ENCODE data around the gene VWA8. TPM values are rescaled to one million over a fixed set of nuclear protein-coding genes. Genes with fewer than 3 reads are reported as not detected.

VWA8 gene
- total and polyA plus RNA-seq, 4 donors = 4.7 to 26.3 (median 11.9) TPM

- TF ChIP-seq, protein P1, sequence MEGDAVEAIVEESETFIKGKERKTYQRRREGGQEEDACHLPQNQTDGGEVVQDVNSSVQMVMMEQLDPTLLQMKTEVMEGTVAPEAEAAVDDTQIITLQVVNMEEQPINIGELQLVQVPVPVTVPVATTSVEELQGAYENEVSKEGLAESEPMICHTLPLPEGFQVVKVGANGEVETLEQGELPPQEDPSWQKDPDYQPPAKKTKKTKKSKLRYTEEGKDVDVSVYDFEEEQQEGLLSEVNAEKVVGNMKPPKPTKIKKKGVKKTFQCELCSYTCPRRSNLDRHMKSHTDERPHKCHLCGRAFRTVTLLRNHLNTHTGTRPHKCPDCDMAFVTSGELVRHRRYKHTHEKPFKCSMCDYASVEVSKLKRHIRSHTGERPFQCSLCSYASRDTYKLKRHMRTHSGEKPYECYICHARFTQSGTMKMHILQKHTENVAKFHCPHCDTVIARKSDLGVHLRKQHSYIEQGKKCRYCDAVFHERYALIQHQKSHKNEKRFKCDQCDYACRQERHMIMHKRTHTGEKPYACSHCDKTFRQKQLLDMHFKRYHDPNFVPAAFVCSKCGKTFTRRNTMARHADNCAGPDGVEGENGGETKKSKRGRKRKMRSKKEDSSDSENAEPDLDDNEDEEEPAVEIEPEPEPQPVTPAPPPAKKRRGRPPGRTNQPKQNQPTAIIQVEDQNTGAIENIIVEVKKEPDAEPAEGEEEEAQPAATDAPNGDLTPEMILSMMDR (IDR thresholded peaks at IDR 0.05; ENCODE audit: control extremely low read depth, extremely low read depth) = no peak
- H3K4me1 ChIP-seq (ENCODE audit: control insufficient read depth in 5 of 5, insufficient read depth in 5 of 5, low read length in 5 of 5) = peaks cover 14 to 85% (median 34%) of the 10 kb centered on the region in 5 donors
- no peaks in the 10 kb centered on the region for H3K9me3 ChIP-seq (ENCODE audit: control insufficient read depth in 4 of 4, insufficient read depth in 3 of 4, low read length in 3 of 4)
- 44 to 68% methylated on average over 4 of the region's 4 CpGs for WGBS, 2 donors
- H3K9ac ChIP-seq (ENCODE audit: insufficient read depth in 1 of 2, low read length in 2 of 2) = peak overlapping the region in 1 of 2 donors; percentile 24
- DNase-seq (peak; percentile 48 to 72 (median 52)), ATAC-seq (ENCODE audit: insufficient read depth, low FRiP score) (peak; percentile 77)
- H3K27ac ChIP-seq (ENCODE audit: low read depth in 1 of 2, low read length in 1 of 2) = peak overlapping the region; percentile 60 to 89
- peaks cover 0 to 3% (median 2%) of the 10 kb centered on the region in 4 donors for H3K36me3 ChIP-seq (ENCODE audit: control insufficient read depth in 4 of 4, insufficient read depth in 4 of 4, low read length in 4 of 4)
- no peaks in the 10 kb centered on the region for H3K27me3 ChIP-seq (ENCODE audit: control insufficient read depth in 3 of 3, insufficient read depth in 3 of 3, low read length in 2 of 3)
- no peak overlapping the region for H3K4me3 ChIP-seq
Measured at GRCh38 chr13:41610404-41610803, 350.5 kb downstream of the VWA8 start.

GRCh38 chr13:41609828-41610227 lies 351.1 kb downstream of the VWA8 start:
- no peak for ATAC-seq (ENCODE audit: insufficient read depth, low FRiP score)
- no peak overlapping the region for H3K4me3 ChIP-seq
- peak overlapping the region; percentile 60 to 78 for H3K27ac ChIP-seq (ENCODE audit: low read depth in 1 of 2, low read length in 1 of 2)
- TF ChIP-seq, protein P1 (IDR thresholded peaks at IDR 0.05; ENCODE audit: control extremely low read depth, extremely low read depth) = no peak
- H3K36me3 ChIP-seq (ENCODE audit: control insufficient read depth in 4 of 4, insufficient read depth in 4 of 4, low read length in 4 of 4) = peaks cover 0 to 6% (median 2%) of the 10 kb centered on the region in 4 donors
- no peaks in the 10 kb centered on the region for H3K9me3 ChIP-seq (ENCODE audit: control insufficient read depth in 4 of 4, insufficient read depth in 3 of 4, low read length in 3 of 4)
- H3K4me1 ChIP-seq (ENCODE audit: control insufficient read depth in 5 of 5, insufficient read depth in 5 of 5, low read length in 5 of 5) = peaks cover 13 to 79% (median 29%) of the 10 kb centered on the region in 5 donors
- DNase-seq = no peak
- no peaks in the 10 kb centered on the region for H3K27me3 ChIP-seq (ENCODE audit: control insufficient read depth in 3 of 3, insufficient read depth in 3 of 3, low read length in 2 of 3)
- no peak overlapping the region for H3K9ac ChIP-seq (ENCODE audit: insufficient read depth in 1 of 2, low read length in 2 of 2)
- 70 to 88% methylated on average over 4 of the region's 4 CpGs for WGBS, 2 donors

DNA sequence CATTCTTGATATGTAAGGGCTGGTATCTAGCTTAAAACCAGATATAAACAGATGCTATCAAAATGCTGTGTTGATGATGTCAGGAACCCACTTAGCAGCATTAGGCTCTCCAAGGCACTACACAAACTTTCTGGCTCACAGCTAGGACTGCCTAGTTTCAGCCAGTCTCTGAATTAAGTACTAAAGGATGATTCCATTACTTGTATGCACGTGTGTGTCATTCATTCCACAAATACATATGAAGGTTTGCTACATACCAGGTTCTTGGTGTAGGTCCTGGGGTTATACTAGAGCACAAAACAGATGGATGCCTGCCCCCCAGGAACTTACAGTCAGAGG lies 352.1 kb downstream of the VWA8 start:
- Histone ChIP-seq H3K27ac (ENCODE audit: low read depth in 1 of 2, low read length in 1 of 2) (peak overlapping the region in 1 of 2 donors; percentile 15), H3K36me3 (ENCODE audit: control insufficient read depth in 4 of 4, insufficient read depth in 4 of 4, low read length in 4 of 4) (peaks cover 0 to 7% (median 3%) of the 10 kb centered on the region in 4 donors), H3K4me1 (ENCODE audit: control insufficient read depth in 5 of 5, insufficient read depth in 5 of 5, low read length in 5 of 5) (peaks cover 8 to 69% (median 25%) of the 10 kb centered on the region in 5 donors), H3K9me3 (ENCODE audit: control insufficient read depth in 4 of 4, insufficient read depth in 3 of 4, low read length in 3 of 4) (no peaks in the 10 kb centered on the region), H3K9ac (ENCODE audit: insufficient read depth in 1 of 2, low read length in 2 of 2) (peak overlapping the region in 1 of 2 donors; percentile 8), H3K4me3 (no peak overlapping the region), H3K27me3 (ENCODE audit: control insufficient read depth in 3 of 3, insufficient read depth in 3 of 3, low read length in 2 of 3) (no peaks in the 10 kb centered on the region)
- no peak for ATAC-seq (ENCODE audit: insufficient read depth, low FRiP score)
- peak in 1 of 3 donors; percentile 44 for DNase-seq
- TF ChIP-seq, protein P1 (IDR thresholded peaks at IDR 0.05; ENCODE audit: control extremely low read depth, extremely low read depth) = no peak
- WGBS, 2 donors = 83% methylated on average over 1 of the region's 1 CpG

Measured in lung (tissue), 12 donors.